ENCODE data around the gene HADH.
A peak's percentile ranks its signal among the peaks of the same experiment; 100 is the strongest.

Gene HADH

GRCh38 chr4:108034565-108034964 lies 44.9 kb downstream of the HADH start:
- H3K27me3 ChIP-seq (ENCODE audit: low read depth, low read length), result no peaks in the 10 kb centered on the region
- H3K4me1 ChIP-seq (ENCODE audit: control insufficient read depth in 1 of 2, insufficient read depth in 2 of 2, low read length in 2 of 2), result no peaks in the 10 kb centered on the region
- H3K4me3 ChIP-seq (ENCODE audit: low read depth in 1 of 2, low read length in 2 of 2), result no peak overlapping the region
- H3K27ac ChIP-seq (ENCODE audit: low read length), result no peak overlapping the region
- peaks cover 24 to 40% of the 10 kb centered on the region in 2 donors for H3K36me3 ChIP-seq (ENCODE audit: control insufficient read depth in 1 of 2, insufficient read depth in 2 of 2, low read length in 2 of 2)
- H3K9me3 ChIP-seq (ENCODE audit: control insufficient read depth in 1 of 2, low read length in 2 of 2), result no peaks in the 10 kb centered on the region

DNA sequence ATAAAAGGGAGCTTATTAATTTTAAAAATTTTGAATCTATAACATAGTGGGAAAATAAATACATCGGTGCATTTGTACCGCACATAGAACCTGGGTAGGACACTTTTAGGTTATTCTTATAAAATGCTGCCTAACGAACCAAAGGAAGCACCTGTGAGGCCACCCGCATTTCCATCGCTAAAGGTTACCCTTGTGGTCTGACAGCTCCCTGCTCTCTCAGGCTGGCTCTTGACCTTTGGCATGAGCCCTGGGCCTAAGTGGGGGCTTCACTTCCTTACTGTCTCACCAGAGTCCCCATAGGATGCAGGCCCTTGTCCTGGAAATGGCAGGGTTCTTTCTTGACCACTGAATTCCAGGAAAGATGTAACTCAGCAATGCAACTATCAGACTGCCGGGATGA lies 46.0 kb downstream of the HADH start:
- H3K27ac ChIP-seq (ENCODE audit: low read length), result no peak overlapping the region
- no peaks in the 10 kb centered on the region for H3K9me3 ChIP-seq (ENCODE audit: control insufficient read depth in 1 of 2, low read length in 2 of 2)
- H3K4me3 ChIP-seq (ENCODE audit: low read depth in 1 of 2, low read length in 2 of 2), result no peak overlapping the region
- H3K4me1 ChIP-seq (ENCODE audit: control insufficient read depth in 1 of 2, insufficient read depth in 2 of 2, low read length in 2 of 2), result no peaks in the 10 kb centered on the region
- peaks cover 21 to 38% of the 10 kb centered on the region in 2 donors for H3K36me3 ChIP-seq (ENCODE audit: control insufficient read depth in 1 of 2, insufficient read depth in 2 of 2, low read length in 2 of 2)
- no peaks in the 10 kb centered on the region for H3K27me3 ChIP-seq (ENCODE audit: low read depth, low read length)

- Histone ChIP-seq H3K4me1 (ENCODE audit: control insufficient read depth in 1 of 2, insufficient read depth in 2 of 2, low read length in 2 of 2) (no peaks in the 10 kb centered on the region), H3K36me3 (ENCODE audit: control insufficient read depth in 1 of 2, insufficient read depth in 2 of 2, low read length in 2 of 2) (peaks cover 21 to 33% of the 10 kb centered on the region in 2 donors), H3K4me3 (ENCODE audit: low read depth in 1 of 2, low read length in 2 of 2) (no peak overlapping the region), H3K27me3 (ENCODE audit: low read depth, low read length) (no peaks in the 10 kb centered on the region), H3K27ac (ENCODE audit: low read length) (no peak overlapping the region), H3K9me3 (ENCODE audit: control insufficient read depth in 1 of 2, low read length in 2 of 2) (no peaks in the 10 kb centered on the region)
Observed at GRCh38 chr4:108036213-108036612, 46.5 kb downstream of the HADH start.

DNA sequence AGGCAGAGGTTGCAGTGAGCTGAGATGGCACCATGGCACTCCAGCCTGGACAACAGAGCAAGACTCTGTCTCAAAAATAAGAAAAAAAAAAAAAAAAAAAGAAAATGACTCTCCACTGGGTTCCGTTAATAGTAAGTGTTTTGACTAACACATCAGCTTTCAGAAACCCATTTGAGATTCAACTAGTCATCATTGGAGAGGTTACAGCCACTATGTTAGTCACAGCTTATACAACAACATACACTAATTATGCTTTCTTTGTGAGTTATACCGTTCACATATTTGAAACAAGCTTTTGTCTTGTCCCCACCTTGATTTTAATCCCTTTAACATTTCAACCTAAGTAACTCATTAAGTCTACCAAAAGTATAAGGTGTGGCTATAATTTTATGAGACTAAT lies 48.2 kb downstream of the HADH start:
- Histone ChIP-seq H3K27me3 (ENCODE audit: low read depth, low read length) (no peaks in the 10 kb centered on the region), H3K36me3 (ENCODE audit: control insufficient read depth in 1 of 2, insufficient read depth in 2 of 2, low read length in 2 of 2) (peaks cover 21 to 24% of the 10 kb centered on the region in 2 donors), H3K4me1 (ENCODE audit: control insufficient read depth in 1 of 2, insufficient read depth in 2 of 2, low read length in 2 of 2) (no peaks in the 10 kb centered on the region), H3K9me3 (ENCODE audit: control insufficient read depth in 1 of 2, low read length in 2 of 2) (no peaks in the 10 kb centered on the region), H3K27ac (ENCODE audit: low read length) (no peak overlapping the region), H3K4me3 (ENCODE audit: low read depth in 1 of 2, low read length in 2 of 2) (no peak overlapping the region)

DNA sequence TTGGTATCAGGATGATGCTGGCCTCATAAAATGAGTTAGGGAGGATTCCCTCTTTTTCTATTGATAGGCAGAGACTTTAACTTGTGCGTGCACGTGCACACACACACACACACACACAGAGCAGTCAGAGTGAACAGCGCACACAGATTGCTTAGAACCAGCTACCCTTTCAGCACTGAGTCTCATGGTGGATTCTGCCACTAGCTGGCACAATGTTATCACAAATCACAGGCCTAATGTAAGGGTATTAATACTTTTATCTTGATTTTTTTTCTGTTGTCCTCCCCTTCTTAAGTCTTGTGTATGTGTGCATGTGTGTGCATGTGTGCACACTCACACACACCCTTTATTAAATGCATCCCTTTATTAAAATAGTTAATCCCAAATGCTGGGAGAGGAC lies 53.2 kb downstream of the HADH start:
- Histone ChIP-seq H3K27me3 (ENCODE audit: low read depth, low read length) (no peaks in the 10 kb centered on the region), H3K4me1 (ENCODE audit: control insufficient read depth in 1 of 2, insufficient read depth in 2 of 2, low read length in 2 of 2) (peaks cover 0 to 4% of the 10 kb centered on the region in 2 donors), H3K4me3 (ENCODE audit: low read depth in 1 of 2, low read length in 2 of 2) (no peak overlapping the region), H3K9me3 (ENCODE audit: control insufficient read depth in 1 of 2, low read length in 2 of 2) (no peaks in the 10 kb centered on the region), H3K36me3 (ENCODE audit: control insufficient read depth in 1 of 2, insufficient read depth in 2 of 2, low read length in 2 of 2) (no peaks in the 10 kb centered on the region), H3K27ac (ENCODE audit: low read length) (no peak overlapping the region)

GRCh38 chr4:108043526-108043925 lies 53.8 kb downstream of the HADH start:
- no peaks in the 10 kb centered on the region for H3K9me3 ChIP-seq (ENCODE audit: control insufficient read depth in 1 of 2, low read length in 2 of 2)
- no peak overlapping the region for H3K27ac ChIP-seq (ENCODE audit: low read length)
- H3K4me1 ChIP-seq (ENCODE audit: control insufficient read depth in 1 of 2, insufficient read depth in 2 of 2, low read length in 2 of 2), result peaks cover 0 to 4% of the 10 kb centered on the region in 2 donors

GRCh38 chr4:108044951-108045686 lies 55.4 kb downstream of the HADH start:
- Histone ChIP-seq H3K4me1 (ENCODE audit: control insufficient read depth in 1 of 2, insufficient read depth in 2 of 2, low read length in 2 of 2) (peaks cover 0 to 4% of the 10 kb centered on the region in 2 donors), H3K36me3 (ENCODE audit: control insufficient read depth in 1 of 2, insufficient read depth in 2 of 2, low read length in 2 of 2) (no peaks in the 10 kb centered on the region), H3K27me3 (ENCODE audit: low read depth, low read length) (no peaks in the 10 kb centered on the region), H3K9me3 (ENCODE audit: control insufficient read depth in 1 of 2, low read length in 2 of 2) (no peaks in the 10 kb centered on the region), H3K4me3 (ENCODE audit: low read depth in 1 of 2, low read length in 2 of 2) (no peak overlapping the region), H3K27ac (ENCODE audit: low read length) (no peak overlapping the region)

More at GRCh38 chr4:108043526-108043925, 53.8 kb downstream of the HADH start:
- H3K36me3 ChIP-seq (ENCODE audit: control insufficient read depth in 1 of 2, insufficient read depth in 2 of 2, low read length in 2 of 2), result no peaks in the 10 kb centered on the region
- H3K27me3 ChIP-seq (ENCODE audit: low read depth, low read length), result no peaks in the 10 kb centered on the region
- no peak overlapping the region for H3K4me3 ChIP-seq (ENCODE audit: low read depth in 1 of 2, low read length in 2 of 2)

DNA sequence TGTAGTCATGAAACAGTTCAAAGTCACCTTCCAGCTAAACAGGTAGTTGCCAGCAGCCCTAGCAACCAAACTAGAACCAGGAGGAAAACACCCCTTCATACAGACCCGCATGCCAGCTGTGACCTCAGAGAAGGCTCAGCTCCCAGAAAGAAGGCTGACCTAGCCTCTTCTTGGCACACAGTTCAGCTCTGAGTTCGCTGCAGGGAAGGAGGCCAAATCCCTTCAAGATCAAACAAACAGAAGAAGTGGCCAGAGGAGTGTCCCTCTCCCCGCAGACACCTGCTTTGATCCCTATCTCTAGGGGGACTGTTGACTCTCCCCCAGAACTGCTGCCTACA lies 56.0 kb downstream of the HADH start:
- Histone ChIP-seq H3K27ac (ENCODE audit: low read length) (no peak overlapping the region), H3K27me3 (ENCODE audit: low read depth, low read length) (no peaks in the 10 kb centered on the region)

GRCh38 chr4:108047199-108047598 lies 57.5 kb downstream of the HADH start:
- no peaks in the 10 kb centered on the region for H3K36me3 ChIP-seq (ENCODE audit: control insufficient read depth in 1 of 2, insufficient read depth in 2 of 2, low read length in 2 of 2)
- no peaks in the 10 kb centered on the region for H3K9me3 ChIP-seq (ENCODE audit: control insufficient read depth in 1 of 2, low read length in 2 of 2)
- no peak overlapping the region for H3K4me3 ChIP-seq (ENCODE audit: low read depth in 1 of 2, low read length in 2 of 2)
- H3K27ac ChIP-seq (ENCODE audit: low read length), result no peak overlapping the region
- no peaks in the 10 kb centered on the region for H3K27me3 ChIP-seq (ENCODE audit: low read depth, low read length)
- peaks cover 0 to 4% of the 10 kb centered on the region in 2 donors for H3K4me1 ChIP-seq (ENCODE audit: control insufficient read depth in 1 of 2, insufficient read depth in 2 of 2, low read length in 2 of 2)

More for the DNA sequence above, 56.0 kb downstream of the HADH start:
- H3K4me1 ChIP-seq (ENCODE audit: control insufficient read depth in 1 of 2, insufficient read depth in 2 of 2, low read length in 2 of 2), result peaks cover 0 to 4% of the 10 kb centered on the region in 2 donors
- H3K9me3 ChIP-seq (ENCODE audit: control insufficient read depth in 1 of 2, low read length in 2 of 2), result no peaks in the 10 kb centered on the region
- H3K36me3 ChIP-seq (ENCODE audit: control insufficient read depth in 1 of 2, insufficient read depth in 2 of 2, low read length in 2 of 2), result no peaks in the 10 kb centered on the region
- H3K4me3 ChIP-seq (ENCODE audit: low read depth in 1 of 2, low read length in 2 of 2), result no peak overlapping the region

- Histone ChIP-seq H3K9me3 (ENCODE audit: control insufficient read depth in 1 of 2, low read length in 2 of 2) (no peaks in the 10 kb centered on the region), H3K4me3 (ENCODE audit: low read depth in 1 of 2, low read length in 2 of 2) (no peak overlapping the region), H3K27me3 (ENCODE audit: low read depth, low read length) (no peaks in the 10 kb centered on the region), H3K27ac (ENCODE audit: low read length) (no peak overlapping the region), H3K4me1 (ENCODE audit: control insufficient read depth in 1 of 2, insufficient read depth in 2 of 2, low read length in 2 of 2) (peaks cover 0 to 4% of the 10 kb centered on the region in 2 donors), H3K36me3 (ENCODE audit: control insufficient read depth in 1 of 2, insufficient read depth in 2 of 2, low read length in 2 of 2) (no peaks in the 10 kb centered on the region)
Observed at GRCh38 chr4:108048157-108048556, 58.5 kb downstream of the HADH start.

DNA sequence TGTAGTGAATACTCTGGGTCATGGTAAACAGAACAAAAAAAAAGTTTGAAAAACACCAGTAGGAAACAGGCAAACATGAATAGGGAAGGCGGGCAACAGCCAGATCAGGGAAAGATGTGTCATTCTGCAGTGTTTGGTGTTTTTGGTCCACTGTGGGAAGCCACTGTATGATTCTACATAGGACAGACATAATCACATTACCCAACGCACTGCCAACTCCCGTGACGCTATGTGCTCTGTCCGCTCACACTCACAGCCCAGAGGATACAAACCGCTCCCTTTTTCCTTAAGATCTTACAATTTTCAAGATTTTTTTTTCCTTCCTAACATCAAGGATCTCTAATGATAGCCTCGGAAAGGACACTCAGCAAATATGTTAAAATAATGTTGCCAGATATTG lies 59.3 kb downstream of the HADH start:
- Histone ChIP-seq H3K4me3 (ENCODE audit: low read depth in 1 of 2, low read length in 2 of 2) (peak overlapping the region in 1 of 2 donors; percentile 13), H3K4me1 (ENCODE audit: control insufficient read depth in 1 of 2, insufficient read depth in 2 of 2, low read length in 2 of 2) (peaks cover 0 to 4% of the 10 kb centered on the region in 2 donors), H3K27ac (ENCODE audit: low read length) (no peak overlapping the region), H3K9me3 (ENCODE audit: control insufficient read depth in 1 of 2, low read length in 2 of 2) (no peaks in the 10 kb centered on the region), H3K36me3 (ENCODE audit: control insufficient read depth in 1 of 2, insufficient read depth in 2 of 2, low read length in 2 of 2) (no peaks in the 10 kb centered on the region), H3K27me3 (ENCODE audit: low read depth, low read length) (no peaks in the 10 kb centered on the region)

DNA sequence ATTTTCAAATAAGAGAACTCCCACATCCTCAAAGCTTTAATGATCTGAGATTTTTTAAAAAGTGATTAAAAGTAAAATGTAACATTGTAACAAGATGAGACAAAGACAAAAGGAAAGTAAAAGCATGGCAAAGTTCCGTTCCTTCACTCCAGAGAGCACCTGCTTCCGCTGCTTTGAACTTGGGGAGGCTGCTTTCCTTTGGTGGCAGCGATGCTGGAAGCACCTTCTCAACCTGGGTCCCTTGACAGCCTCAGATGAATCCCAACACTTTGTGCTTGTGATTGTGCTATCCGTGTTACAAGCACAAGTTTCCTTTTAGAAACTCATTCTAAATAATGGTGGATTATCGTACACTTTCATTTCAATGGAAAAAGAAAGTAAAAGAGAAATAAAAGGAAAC lies 59.7 kb downstream of the HADH start:
- no peaks in the 10 kb centered on the region for H3K36me3 ChIP-seq (ENCODE audit: control insufficient read depth in 1 of 2, insufficient read depth in 2 of 2, low read length in 2 of 2)
- no peak overlapping the region for H3K27ac ChIP-seq (ENCODE audit: low read length)
- no peaks in the 10 kb centered on the region for H3K9me3 ChIP-seq (ENCODE audit: control insufficient read depth in 1 of 2, low read length in 2 of 2)
- H3K27me3 ChIP-seq (ENCODE audit: low read depth, low read length), result no peaks in the 10 kb centered on the region
- peaks cover 0 to 4% of the 10 kb centered on the region in 2 donors for H3K4me1 ChIP-seq (ENCODE audit: control insufficient read depth in 1 of 2, insufficient read depth in 2 of 2, low read length in 2 of 2)
- H3K4me3 ChIP-seq (ENCODE audit: low read depth in 1 of 2, low read length in 2 of 2), result peak overlapping the region in 1 of 2 donors; percentile 13
